ENCODE measurements around the gene RBM44. TPM values are rescaled to one million over a fixed set of nuclear protein-coding genes. Genes with fewer than 3 reads are reported as not detected.

RBM44 gene
- total RNA-seq, 4 donors from 2014 or later, result 0.08 to 1.5 (median 0.20) TPM

DNA sequence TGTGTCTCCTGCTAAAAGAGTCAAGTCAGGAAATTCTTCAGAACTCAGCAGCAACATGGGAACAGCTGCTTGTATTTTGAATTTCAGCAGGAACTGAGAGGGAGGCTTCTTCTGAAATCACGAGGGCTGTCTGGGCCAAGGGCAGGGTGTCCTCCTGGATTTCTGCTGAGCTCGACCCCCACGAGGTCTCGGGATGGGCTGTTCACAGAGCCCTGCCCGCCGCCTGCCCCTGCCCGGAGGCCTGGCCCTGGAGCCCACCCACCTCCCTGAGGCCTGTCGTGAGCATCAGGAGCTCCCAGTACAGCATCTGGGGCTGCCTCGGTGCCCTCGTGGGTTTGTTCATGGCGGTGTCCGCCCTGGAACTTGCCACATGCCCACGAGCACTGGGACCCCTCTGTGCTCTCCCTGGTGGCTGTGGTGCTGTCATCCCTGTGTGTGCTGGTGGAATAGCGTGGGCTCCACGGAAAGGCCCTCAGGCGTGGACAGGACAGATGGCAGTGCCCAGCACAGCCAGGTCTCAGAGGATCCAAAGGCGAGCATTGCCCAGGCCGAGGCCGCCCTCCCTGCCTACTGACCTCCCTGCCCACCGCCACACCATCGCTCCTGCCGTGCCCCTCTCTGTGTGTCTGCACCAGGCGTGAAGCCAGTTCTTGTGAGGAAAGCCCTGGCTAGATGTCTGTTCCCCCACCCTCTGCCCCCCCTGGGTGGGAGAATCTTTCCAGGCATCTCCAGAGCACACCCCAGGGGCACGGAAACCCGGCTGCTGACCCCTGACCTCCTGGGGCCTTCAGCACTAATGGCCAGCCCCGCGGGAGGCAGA is 86.7 kb downstream of the RBM44 start:
- Histone ChIP-seq H3K27me3 (no peaks in the 10 kb centered on the region), H3K4me3 (no peak overlapping the region), H3K4me1 (peaks cover 0 to 32% (median 11%) of the 10 kb centered on the region in 3 donors), H3K27ac (peak overlapping the region; percentile 42 to 89 (median 57)), H3K36me3 (no peaks in the 10 kb centered on the region), H3K9me3 (no peaks in the 10 kb centered on the region)
- TF ChIP-seq, protein P1, sequence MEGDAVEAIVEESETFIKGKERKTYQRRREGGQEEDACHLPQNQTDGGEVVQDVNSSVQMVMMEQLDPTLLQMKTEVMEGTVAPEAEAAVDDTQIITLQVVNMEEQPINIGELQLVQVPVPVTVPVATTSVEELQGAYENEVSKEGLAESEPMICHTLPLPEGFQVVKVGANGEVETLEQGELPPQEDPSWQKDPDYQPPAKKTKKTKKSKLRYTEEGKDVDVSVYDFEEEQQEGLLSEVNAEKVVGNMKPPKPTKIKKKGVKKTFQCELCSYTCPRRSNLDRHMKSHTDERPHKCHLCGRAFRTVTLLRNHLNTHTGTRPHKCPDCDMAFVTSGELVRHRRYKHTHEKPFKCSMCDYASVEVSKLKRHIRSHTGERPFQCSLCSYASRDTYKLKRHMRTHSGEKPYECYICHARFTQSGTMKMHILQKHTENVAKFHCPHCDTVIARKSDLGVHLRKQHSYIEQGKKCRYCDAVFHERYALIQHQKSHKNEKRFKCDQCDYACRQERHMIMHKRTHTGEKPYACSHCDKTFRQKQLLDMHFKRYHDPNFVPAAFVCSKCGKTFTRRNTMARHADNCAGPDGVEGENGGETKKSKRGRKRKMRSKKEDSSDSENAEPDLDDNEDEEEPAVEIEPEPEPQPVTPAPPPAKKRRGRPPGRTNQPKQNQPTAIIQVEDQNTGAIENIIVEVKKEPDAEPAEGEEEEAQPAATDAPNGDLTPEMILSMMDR (IDR thresholded peaks at IDR 0.05), result no peak
- no peak for TF ChIP-seq POLR2A (IDR thresholded peaks at IDR 0.05)
- intact Hi-C loops (cut with DNase I), result no loop called here
- WGBS, 2 donors, result 61 to 70% methylated on average over 6 to 8 of the region's 27 CpGs
- DNase-seq, result no peak

DNA sequence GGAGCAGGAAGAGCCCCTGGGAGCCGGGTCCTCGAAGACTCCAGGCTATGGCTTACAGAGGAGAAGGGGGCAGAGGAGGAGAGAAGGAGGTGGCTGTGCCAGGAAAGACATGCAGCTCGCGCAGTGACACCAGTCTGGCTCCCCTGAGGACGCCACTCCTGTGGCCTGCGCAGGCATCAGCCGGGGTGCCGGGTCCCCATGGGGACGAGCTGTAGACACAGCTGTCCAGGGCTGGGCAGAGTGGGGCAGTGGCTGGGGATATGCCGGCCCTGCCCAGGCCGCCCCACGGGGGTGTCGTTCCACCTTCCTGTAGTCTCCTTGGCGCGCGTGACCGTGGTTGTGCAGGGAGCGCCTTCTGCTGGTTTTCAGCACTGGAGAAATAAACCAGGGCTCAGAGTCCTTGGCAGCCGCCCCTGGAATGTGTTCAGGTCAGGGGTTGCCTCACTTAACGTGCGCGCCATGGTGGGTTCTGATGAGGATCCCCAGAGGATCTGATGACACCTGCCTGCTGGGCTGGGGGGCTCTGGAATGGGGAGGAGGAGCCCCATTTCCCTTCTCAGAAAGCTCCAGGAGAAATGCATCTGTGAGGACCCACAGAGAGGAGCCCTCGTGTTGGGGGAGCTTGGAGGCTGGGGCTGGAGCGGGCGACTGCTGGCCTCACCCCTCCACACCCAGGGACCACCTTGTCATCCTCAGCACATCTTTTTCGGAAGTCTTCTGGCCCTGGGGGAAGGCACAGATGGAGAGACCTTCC is 87.5 kb downstream of the RBM44 start:
- Histone ChIP-seq H3K4me3 (no peak overlapping the region), H3K9me3 (no peaks in the 10 kb centered on the region), H3K27me3 (no peaks in the 10 kb centered on the region), H3K4me1 (peaks cover 0 to 32% (median 11%) of the 10 kb centered on the region in 3 donors), H3K27ac (peak overlapping the region; percentile 42 to 89 (median 59)), H3K36me3 (no peaks in the 10 kb centered on the region)
- TF ChIP-seq, protein P1 (IDR thresholded peaks at IDR 0.05), result no peak
- DNase-seq, result no peak
- WGBS, 2 donors, result 75 to 100% methylated on average over 3 to 16 of the region's 26 CpGs
- intact Hi-C loops (cut with DNase I), result no loop called here

DNA sequence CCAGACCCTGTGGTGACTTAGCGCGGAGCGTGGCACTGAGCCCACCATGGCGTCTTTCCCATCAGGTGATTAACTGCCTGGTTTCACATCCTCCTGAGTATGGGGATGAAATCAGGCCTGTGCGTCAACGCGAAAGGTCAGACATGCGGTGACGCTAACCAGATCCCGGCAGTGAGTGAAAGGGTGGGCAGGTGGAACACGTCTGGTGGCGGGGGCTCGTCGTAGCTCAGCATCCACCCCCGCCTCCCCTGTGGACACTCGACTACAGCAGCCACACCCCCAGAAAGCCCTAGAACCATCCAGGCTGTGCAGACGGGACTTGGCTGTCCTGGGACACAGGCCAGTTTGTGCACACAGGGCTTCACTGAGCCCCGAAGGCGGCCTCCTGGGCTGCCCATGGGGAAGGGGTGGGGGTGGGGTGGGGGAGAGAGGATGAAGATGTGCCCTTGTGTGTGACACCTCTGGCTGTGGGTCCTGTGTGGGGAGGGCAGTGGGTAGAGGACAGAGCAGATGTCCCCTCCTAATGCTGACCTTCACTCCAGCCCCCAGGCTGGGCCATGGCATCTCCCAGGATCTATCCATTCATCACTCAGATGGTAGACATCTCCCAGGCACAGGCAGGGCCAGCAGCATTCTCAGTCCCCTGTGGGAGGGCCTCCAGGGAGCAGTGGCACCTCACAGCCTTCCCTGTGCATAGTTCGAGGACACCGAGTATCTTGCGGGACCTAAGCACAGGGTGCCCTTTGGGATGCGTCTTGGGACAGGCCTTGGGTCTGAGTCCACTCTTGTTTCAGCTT is 88.3 kb downstream of the RBM44 start:
- H3K4me1 ChIP-seq, result peaks cover 0 to 32% (median 11%) of the 10 kb centered on the region in 3 donors
- 86 to 87% methylated on average over 4 to 16 of the region's 23 CpGs for WGBS, 2 donors
- no peaks in the 10 kb centered on the region for H3K27me3 ChIP-seq
- intact Hi-C loops (cut with DNase I), result no loop called here
- H3K4me3 ChIP-seq, result no peak overlapping the region
- no peaks in the 10 kb centered on the region for H3K9me3 ChIP-seq
- H3K27ac ChIP-seq, result peak overlapping the region; percentile 42 to 89 (median 59)
- no peak for DNase-seq
- no peaks in the 10 kb centered on the region for H3K36me3 ChIP-seq
- TF ChIP-seq POLR2A (IDR thresholded peaks at IDR 0.05), result no peak
- TF ChIP-seq, protein P1 (IDR thresholded peaks at IDR 0.05), result no peak

DNA sequence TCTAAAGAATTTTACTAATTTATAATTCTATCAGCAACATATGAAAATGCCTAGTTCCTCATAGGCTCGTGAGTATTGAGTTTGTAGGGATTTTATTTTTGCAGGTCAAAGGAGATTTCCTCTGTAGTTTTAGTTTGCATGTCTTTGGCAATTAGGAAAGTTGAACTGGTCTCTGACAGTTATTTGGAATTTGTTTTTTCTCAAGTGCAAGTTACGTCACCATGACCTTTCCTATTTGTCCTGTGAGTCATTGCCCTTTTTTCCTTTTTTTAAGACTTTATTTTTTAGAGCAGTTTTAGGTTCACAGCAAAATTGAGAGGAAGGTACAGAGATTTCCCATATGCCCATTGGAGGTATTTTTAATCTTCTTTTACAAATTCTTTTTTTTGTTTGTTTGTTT is 89.8 kb downstream of the RBM44 start:
- peak overlapping the region in 3 of 4 donors; percentile 60 to 89 (median 72) for H3K27ac ChIP-seq
- H3K4me1 ChIP-seq, result peaks cover 0 to 44% (median 11%) of the 10 kb centered on the region in 3 donors
- TF ChIP-seq, protein P1 (IDR thresholded peaks at IDR 0.05), result no peak
- TF ChIP-seq POLR2A (IDR thresholded peaks at IDR 0.05), result no peak
- 39% methylated on average over 2 of the region's 2 CpGs for WGBS, 2 donors
- no peak for DNase-seq
- intact Hi-C loops (cut with DNase I), result no loop called here
- H3K4me3 ChIP-seq, result no peak overlapping the region
- H3K9me3 ChIP-seq, result no peaks in the 10 kb centered on the region
- H3K36me3 ChIP-seq, result no peaks in the 10 kb centered on the region
- no peaks in the 10 kb centered on the region for H3K27me3 ChIP-seq
